NCI-H226 (cell line): Measurements from ENCODE around the gene ZMIZ2.
"Not testable (repeated sequence)": the region's sequence is repeated elsewhere in the genome, so short reads cannot be mapped to it uniquely, and the experiment has no call there.

Source experiments
- DNase-seq: peaks from one replicate; pipeline ENCODE4 v3.0.0-alpha.2; 2015

ZMIZ2 gene

DNA sequence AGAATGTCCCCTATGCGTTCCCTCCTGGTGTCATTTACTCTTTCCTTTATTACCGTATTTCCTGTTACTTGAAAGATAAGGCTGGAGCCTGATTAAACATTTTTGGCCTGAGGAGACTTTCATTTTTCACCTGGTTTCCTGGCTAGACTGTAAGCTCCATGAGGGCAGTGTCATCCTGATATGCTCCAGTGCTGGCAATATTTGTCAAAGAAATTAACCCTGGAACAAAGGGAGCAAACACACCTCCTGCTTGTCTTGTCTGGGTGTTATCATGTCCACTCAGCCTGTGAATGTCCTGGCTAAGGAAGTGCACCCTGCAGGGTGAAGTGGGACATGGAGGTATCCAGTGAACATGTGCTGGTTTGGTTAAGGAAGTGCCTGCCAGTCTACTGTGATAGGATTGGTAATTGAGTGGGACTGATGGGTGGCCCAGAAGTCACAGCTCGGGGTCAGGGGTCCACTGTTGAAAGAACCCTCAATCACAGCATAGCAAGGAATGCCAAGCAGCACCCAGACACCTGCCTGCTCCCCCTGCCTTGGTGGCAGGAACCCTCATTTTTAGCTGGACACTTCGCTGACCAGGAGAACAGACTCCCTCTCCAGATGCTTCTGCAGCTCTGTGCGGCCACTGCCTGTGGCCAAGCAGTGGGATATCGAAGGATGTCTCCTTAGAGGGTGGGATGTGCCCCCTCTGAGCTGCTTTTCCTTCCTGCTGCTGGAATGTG lies 26.9 kb downstream of the ZMIZ2 start:
- no peak for DNase-seq

DNA sequence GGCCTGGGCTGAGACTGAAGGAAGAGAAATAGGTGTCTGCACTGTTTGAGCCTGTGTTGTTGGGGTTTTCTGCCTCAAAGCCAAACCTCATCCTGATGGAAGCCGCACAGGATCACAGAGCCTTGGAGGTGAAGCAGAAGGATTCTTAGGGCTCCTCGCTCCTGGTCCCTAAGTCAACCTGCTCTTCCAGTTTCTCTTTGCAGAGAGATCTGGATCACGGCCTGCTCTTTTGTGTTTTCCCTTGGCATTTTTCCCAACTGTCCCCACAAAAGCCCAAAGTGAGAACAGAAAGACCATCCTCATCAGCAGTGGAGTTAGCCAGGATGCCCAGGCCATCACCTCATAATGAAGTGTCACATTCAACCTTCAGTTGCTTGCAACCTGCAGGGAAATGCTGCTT lies 27.6 kb downstream of the ZMIZ2 start:
- DNase-seq: no peak

DNA sequence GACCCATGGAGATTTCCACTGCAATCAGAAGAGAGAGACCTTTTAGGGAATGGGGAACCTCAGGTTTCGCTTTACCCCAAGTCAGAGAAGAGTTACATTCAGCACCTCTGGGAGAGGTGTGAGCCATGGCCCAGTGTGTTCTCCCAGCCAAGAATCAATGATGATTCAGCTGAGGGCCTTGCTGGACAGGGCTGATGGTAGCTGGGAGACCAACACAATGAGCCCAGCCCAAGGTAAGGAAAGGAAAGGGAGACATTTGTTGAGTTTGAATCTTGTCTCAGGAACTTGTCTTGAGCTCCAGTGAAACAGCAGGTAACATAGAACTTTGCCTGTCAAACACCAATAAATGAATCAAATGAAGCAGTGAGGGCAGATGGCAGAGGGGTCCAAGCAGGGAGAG lies 33.8 kb downstream of the ZMIZ2 start:
- no peak for DNase-seq

DNA sequence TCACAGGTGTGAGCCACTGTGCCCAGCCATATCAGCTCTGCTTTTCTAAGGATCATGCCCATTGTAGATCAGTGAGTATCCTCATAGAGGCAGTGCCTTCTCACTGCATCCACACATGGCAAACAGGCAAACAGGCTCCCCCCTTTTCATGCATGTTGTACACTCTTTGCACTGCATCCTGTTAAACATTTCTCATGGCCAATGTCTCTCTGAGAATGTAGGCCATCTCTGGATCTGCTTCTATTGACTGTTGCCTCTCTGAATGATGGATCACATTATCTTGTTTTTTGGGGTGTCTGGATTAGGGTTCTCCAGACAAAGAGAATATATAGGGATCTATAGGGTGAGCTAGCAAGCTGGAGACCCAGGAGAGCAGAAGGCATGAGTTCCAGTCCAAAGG lies 34.8 kb downstream of the ZMIZ2 start:
- DNase-seq: no peak

DNA sequence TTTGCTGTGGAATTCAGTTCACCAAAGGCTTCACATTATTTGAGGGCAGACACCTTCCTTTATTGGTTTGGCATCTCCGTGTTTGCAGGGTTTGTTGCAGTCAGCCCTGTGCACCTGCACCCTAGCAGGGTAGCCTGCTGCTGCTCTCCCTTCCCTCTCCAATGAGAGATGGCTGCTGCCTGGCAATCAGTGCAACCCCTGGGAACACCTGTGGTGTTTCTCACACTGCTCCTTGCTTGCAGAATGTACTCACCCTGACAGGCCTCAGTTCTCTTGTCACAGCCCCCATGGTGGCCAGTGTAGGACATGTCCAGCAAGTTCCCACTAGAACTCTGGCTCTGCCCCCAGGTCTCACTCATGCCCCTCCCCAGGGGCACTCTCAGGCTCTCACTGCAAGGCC lies 35.7 kb downstream of the ZMIZ2 start:
- DNase-seq: no peak

GRCh38 chr7:44785218-44785617 lies 36.6 kb downstream of the ZMIZ2 start:
- not testable (repeated sequence) for DNase-seq

DNA sequence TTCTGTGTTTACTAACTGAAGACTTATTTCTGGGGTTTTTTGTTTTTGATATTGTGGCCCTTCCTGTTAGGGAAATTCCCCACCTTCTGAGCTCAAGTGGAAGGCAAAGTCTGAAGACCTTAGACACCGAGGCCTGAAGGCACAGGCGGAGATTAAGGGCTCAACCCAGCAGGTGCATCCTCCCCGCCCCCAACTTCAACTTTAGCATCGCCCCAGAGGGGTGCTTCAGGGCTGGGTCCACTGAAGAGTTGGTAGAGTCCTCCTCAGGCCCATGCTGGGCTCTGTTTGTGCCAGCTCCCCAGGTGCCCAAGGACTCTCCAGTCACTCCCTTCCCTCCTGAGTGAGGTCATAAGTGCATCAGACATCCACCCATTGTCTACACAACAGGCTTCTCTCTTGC lies 38.4 kb downstream of the ZMIZ2 start:
- no peak for DNase-seq

- no peak for DNase-seq
These were observed 39.1 kb downstream of the ZMIZ2 start for GRCh38 chr7:44787762-44788161.

DNA sequence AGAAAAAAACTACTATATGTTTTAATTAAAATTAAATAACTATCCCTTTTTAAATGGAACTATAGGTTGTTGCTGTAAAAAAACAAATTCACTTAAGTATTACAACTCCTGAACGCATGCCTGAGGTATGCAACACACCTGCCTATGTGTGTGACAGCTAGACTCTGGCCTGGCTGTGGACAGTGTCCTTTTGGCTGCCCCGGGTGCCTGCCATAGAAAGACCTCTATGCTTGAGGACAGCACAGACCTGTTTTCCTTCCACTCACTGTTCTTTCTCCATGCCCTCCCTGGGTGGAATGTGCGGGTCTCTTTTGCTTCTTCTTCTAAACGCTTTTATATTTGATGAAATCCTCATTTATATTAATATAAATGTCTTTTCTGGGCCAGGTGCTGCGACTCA lies 41.3 kb downstream of the ZMIZ2 start:
- no peak for DNase-seq

DNA sequence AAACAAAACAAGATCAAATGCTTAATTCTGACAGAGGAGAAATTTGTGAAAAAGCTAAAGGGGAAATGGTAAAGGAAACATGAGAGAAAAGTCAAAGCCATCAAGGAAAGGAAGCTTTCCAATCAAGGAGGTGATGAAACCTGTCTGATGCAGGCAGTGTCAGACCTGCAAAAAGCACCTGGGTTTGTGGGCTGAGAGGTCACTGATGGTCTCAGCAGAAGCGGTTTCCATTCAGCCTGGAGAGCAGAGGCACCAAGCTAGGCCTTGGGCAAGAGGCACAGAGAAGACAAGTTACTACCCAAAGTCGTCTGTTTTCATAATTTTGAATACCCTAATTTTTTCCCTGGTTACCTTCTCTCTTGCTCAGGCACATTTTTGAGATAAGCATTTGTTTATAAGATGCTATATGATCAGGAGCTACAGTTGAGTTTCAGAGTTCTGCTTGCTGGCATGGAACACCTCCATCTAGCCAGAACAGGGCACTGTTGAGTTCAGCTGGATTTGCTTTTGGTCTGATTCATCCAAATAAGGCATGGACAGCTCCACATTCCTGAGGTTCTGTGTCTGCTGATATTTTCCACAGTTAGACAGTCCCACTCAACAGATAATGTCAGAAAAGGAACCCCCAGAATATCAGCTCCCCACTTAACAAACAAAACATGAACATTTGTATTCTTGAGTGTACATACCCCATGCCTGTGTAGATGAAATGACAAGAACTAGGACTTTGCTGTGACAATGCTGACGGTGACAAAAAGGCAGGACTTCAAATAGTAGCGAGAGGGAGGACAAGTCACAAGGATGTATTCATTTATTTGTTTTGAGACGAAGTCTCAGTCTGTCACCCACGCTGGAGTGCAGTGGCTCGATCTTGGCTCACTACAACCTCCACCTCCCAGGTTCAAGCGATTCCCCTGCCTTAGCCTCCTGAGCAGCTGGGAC lies 42.9 kb downstream of the ZMIZ2 start:
- DNase-seq: peak; percentile 69

DNA sequence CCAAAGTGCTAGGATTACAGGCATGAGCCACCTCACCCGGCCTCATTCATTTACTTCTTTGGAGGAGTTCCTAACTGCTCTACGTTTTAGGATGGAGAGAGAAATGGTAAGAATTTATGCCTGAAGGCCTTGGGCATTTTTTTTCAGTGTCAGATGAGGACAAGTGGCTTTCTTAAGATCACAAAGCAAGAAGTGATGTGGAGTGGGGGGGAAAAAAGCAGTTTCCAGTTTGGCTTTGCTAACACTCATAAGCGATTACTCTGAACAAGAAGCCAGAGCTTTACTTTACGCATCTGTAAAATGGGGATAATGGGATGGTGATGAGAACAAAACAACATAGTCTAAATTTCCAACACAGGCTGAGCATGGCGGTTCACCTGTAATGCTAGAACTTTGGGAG lies 45.3 kb downstream of the ZMIZ2 start:
- DNase-seq: no peak

DNA sequence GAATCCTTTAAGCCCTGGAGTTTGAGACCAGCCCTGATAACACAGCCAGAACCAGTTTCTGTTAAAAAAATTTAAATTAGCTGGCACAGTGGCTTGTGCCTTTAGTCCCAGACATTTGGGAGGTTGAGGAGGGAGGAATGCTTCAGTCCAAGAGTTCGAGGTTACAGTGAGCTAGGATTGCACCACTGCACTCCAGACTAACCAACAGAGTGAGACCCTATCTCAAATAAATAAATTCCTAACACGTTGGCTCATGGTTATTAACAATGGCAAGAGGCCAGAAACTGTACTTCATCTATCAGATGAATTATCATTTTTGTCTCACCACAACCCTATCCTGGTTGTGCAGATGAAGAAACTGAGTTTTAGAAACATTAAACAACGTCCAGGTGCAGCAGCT lies 45.7 kb downstream of the ZMIZ2 start:
- DNase-seq: no peak

DNA sequence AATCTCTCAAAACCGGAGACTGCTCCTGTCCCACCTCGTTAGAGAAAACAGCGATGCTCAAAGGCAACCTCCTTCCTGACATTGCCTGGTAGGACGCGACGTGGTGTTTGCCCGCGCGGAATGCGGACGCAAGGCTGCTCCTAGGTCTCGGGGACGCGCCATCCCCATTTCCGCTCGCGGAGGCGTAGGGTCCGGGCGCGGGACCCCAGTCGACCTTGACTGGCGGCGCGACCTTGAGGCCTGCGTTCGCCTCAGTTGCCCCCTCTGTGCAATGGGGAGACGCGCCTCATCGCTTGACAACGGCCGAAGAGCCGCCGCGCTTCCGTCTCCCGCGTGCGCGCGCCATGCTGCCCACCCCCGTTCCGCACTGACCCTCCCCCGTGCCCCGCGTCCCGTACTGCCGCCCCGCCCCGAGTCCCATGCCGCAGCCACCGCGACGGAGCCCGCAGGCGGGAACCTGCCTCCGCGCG lies 47.4 kb downstream of the ZMIZ2 start:
- DNase-seq: no peak

DNA sequence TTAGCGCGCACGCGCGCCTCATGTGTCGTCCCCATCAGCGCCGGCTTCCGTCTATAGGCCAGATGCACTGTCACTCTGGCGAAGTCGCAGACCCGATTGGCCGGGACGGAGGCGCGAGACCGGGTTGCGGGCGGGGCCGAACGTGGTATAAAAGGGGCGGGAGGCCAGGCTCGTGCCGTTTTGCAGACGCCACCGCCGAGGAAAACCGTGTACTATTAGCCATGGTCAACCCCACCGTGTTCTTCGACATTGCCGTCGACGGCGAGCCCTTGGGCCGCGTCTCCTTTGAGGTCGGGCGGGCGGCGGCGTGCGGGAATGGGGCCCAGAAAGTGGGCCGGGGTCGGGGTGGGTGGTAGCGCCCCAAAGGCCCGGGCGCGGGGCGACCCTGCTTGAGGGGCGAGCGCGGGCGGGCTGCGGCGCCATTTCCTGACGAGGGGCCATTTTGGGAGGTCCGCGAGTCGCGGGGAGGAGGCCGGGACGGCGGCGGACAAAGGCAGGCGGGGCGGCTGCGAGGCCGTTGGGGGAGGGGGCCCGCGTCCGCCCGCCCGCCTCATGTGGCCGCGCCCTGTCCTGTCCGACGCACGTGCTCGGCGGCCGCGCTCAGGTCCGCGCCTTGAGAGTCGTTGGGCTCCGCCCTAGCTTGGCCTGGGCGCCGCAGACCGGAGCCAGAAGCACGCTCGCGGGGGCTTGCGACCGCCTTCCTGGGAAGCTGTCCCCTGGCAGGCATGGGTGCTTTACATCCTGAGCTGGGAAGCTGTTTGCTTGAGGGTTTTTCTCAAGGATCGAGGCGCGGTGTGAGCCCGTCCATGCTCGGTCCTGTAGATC lies 48.1 kb downstream of the ZMIZ2 start, which contains the start of gene PPIA:
Gene PPIA (plus strand): TSS at position 178 of the 825 bp plus-strand sequence. CDS start 44 bp downstream, at position 222.
- peak; percentile 99 for DNase-seq

DNA sequence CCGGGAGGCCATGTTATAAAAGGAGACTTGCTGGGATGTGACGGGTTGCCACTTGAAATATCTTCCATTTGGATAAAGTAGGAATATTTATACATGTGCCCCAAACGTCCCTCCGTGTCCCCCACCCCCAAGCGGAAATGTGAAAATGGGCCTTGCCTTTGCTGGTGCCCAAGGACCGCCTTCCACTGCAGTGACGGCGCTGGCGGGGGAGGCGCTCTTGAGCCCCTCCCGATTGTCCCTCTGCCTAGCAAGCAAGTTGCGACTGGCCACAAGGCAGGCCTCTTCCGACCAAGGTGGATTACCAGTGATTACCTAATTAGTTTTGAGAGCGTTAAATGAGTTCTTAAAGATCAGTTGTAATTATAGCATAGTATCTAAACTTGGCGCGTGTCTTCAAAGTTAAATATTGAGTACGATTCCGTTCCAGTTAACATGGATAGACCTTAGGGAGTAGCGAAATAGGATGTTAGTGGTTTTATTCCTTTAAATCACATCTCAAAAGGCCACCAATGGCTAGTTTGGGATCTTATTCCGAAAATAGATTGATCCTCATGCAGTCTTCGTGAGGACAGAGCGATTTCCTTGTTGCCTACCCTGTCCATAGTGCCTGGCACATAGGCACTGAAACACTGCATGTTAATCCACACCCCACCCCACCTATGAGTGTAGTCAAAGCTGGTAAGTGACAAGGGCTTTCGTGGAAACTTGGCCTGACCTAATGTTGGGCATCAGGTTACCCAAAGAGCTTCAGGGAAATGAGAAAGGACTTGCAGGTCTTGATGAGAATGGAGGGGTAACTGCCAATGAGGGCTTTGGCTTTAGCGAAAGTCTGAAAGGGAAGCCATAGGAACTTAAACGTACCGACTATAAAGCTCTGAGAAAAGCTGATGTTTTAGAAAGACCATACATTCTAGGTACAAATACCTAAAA lies 48.9 kb downstream of the ZMIZ2 start:
- peak; percentile 81 for DNase-seq

GRCh38 chr7:44798649-44799305 lies 50.1 kb downstream of the ZMIZ2 start:
- DNase-seq: no peak

DNA sequence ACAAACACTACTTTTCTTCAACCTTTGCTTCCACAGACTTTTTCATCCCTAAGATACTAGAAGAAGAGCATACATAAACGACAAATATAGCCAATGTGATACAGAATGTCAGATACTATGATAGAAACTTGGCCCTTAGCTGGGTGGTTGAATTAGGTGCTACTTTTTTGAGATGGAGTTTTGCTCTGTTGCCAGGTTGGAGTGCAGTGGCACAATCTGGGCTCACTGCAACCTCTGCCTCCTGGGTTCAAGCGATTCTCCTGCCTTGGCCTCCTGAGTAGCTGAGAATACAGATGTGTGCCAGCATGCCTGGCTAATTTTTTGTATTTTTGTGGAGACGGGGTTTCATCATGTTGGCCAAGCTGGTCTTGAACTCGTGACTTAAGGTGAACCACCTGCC lies 51.3 kb downstream of the ZMIZ2 start:
- DNase-seq: no peak

DNA sequence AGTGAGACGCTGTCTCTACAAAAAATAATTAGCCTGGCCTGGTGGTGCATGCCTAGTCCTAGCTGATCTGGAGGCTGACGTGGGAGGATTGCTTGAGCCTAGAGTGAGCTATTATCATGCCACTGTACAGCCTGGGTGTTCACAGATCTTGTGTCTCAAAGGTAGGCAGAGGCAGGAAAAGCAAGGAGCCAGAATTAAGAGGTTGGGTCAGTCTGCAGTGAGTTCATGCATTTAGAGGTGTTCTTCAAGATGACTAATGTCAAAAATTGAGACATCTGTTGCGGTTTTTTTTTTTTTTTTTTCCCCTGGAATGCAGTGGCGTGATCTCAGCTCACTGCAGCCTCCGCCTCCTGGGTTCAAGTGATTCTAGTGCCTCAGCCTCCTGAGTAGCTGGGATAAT lies 53.2 kb downstream of the ZMIZ2 start:
- peak; percentile 49 for DNase-seq

DNA sequence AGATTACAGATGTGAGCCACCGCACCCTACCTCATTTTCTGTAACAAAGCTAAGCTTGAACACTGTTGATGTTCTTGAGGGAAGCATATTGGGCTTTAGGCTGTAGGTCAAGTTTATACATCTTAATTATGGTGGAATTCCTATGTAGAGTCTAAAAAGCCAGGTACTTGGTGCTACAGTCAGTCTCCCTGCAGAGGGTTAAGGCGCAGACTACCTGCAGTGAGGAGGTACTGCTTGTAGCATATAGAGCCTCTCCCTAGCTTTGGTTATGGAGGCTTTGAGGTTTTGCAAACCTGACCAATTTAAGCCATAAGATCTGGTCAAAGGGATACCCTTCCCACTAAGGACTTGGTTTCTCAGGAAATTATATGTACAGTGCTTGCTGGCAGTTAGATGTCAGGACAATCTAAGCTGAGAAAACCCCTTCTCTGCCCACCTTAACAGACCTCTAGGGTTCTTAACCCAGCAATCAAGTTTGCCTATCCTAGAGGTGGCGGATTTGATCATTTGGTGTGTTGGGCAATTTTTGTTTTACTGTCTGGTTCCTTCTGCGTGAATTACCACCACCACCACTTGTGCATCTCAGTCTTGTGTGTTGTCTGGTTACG lies 53.9 kb downstream of the ZMIZ2 start:
- DNase-seq: no peak

DNA sequence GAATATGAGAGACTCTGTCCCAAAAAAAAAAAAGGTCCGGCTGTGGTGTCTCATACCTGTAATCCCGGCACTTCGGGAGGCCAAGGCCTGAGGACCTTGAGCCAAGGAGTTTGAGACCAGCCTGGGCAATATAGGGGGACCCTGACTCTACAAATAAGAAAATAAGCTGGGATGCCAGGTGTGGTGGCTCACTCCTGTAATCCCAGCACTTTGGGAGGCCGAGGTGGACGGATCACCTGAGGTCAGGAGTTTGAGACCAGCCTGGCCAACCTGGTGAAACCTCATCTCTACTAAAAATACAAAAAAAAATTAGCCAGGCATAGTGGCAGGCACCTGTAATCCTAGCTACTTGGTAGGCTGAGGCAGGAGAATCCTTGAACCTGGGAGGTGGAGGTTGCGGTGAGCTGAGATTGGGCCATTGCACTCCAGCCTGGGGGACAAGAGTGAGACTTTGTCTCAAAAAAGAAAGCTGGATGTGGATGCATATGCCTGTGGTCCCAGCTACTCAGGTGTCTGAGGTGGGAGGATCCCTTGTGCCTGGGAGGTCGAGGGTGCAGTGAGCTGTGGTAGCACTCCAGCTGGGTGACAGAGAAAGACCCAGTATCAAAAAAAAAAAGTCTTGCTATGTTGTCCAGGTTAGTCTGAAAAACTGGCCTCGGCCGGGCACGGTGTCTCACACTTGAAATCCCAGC lies 55.3 kb downstream of the ZMIZ2 start:
- not testable (repeated sequence) for DNase-seq
